ENCODE data around the gene SPDYE4.

DNA sequence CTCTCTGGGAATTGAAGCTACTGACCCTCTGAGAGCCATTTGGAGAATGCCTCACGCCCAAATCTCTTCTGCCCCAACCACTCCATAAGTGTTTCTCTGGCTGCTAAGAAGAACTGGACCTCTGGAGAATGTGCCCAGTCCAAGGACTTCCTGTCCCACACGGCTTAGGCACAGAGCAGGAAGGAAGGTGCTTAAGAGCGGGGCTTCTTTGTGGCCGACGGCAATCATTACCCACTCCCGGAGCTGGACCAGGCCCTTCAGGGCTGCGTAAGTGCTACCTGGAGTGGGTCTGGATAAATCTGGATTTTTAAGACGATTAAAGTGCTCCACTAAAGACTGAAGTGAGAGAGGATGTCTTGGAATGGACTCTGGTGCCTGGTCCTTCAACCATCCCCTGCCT, 15.5 kb downstream of the SPDYE4 start:
- TF ChIP-seq EZH2 (IDR thresholded peaks at IDR 0.05; ENCODE audit: insufficient read depth, poor library complexity, severe bottlenecking), result no peak
- TF ChIP-seq EZH2phosphoT487 (IDR thresholded peaks at IDR 0.05; ENCODE audit: insufficient read depth, low read depth), result no peak
